Lower leg skin (tissue), 4 donors: ENCODE measurements around the gene PRCD. TPM values are rescaled to one million over a fixed set of nuclear protein-coding genes. Genes with fewer than 3 reads are reported as not detected.
A peak's percentile ranks its signal among the peaks of the same experiment; 100 is the strongest.

Experiments used
- DNase-seq, 2 donors: peaks; one replicate each; pipeline ENCODE4 v3.0.0-alpha.2; 2019; ENCODE audit warnings: low spot score in 2 of 2
- H3K4me3 ChIP-seq: fragments of 200-600 bp; sonication (generic); 2 replicates; pipeline ENCODE4 v1.5.1; 2017; ENCODE audit warnings: mild to moderate bottlenecking, low read depth; ENCODE audit not compliant: poor library complexity, severe bottlenecking
- POLR2A ChIP-seq, 2 donors: fragments of 450-650 bp; IDR thresholded peaks; one replicate each; pipeline ENCODE4 v1.6.1; 2016 to 2017; ENCODE audit warnings: antibody characterized with exemption in 2 of 2, mild to moderate bottlenecking in 1 of 2, moderate library complexity in 1 of 2
- WGBS, 2 donors: methylation state at CpG; one replicate each; pipeline ENCODE4 v1.1.5; 2018; 5-methylcytosine and 5-hydroxymethylcytosine counted together
- intact Hi-C: fragments of 100-400 bp; cut with DNase I; formaldehyde crosslinking; loops from one replicate; pipeline ENCODE4 v1.15.0; 2023; ENCODE audit warnings: low total_unique reads
- total RNA-seq, 4 donors: library from RNA; depleted of rRNA; stranded (reverse); fragments of >200 nt; gene quantifications; one replicate each; pipeline ENCODE4 v1.1.0, GENCODE V29; 2016
- TF ChIP-seq, protein P1 (sequence below), 3 donors: fragments of 450-650 bp; IDR thresholded peaks; one replicate each; pipeline ENCODE4 v1.5.1; 2016; ENCODE audit warnings: antibody characterized with exemption in 3 of 3, mild to moderate bottlenecking in 3 of 3, moderate library complexity in 2 of 3

PRCD gene
- total RNA-seq, 4 donors from 2014 or later, result 0.42 to 7.5 (median 4.0) TPM

DNA sequence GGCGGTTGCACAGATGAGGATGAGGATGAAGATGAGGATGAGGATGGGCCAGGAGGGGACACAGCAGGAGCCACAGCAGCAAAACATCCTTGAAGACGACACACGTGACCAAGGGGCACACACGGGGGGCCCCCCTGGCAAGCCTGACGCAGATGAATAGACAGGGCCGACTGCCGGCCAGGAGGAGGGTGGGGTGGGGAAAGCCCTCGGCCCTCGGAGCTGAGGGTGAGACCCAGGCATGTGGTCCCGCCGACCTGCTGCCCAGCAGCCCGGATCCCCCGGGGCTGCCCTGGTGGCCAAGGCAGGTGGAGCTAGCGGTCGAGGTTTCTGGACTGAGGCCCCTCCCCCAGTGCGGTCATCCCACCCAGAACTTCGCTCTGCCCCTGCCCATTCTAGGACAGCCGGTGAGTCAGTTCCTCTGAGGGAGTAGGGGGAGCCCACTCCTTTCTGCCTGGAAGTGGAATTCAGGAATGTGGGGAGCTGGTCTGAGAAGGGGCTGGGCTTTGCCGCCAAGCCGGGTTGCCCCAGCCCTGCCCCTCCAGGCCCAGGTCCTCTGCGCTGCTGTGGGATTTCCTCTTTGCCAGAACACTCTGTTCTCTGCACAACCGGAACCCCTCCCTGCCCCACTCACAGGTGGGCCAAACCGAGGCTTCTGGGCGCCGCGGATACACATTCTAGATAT lies 12.3 kb upstream of the PRCD start:
- intact Hi-C loops, result no loop called here
- no peak overlapping the region for H3K4me3 ChIP-seq
- WGBS, 2 donors, result 53 to 59% methylated on average over 22 to 26 of the region's 26 CpGs
- DNase-seq, result no peak
- no peak for TF ChIP-seq POLR2A (IDR thresholded peaks at IDR 0.05)
- TF ChIP-seq, protein P1, sequence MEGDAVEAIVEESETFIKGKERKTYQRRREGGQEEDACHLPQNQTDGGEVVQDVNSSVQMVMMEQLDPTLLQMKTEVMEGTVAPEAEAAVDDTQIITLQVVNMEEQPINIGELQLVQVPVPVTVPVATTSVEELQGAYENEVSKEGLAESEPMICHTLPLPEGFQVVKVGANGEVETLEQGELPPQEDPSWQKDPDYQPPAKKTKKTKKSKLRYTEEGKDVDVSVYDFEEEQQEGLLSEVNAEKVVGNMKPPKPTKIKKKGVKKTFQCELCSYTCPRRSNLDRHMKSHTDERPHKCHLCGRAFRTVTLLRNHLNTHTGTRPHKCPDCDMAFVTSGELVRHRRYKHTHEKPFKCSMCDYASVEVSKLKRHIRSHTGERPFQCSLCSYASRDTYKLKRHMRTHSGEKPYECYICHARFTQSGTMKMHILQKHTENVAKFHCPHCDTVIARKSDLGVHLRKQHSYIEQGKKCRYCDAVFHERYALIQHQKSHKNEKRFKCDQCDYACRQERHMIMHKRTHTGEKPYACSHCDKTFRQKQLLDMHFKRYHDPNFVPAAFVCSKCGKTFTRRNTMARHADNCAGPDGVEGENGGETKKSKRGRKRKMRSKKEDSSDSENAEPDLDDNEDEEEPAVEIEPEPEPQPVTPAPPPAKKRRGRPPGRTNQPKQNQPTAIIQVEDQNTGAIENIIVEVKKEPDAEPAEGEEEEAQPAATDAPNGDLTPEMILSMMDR (IDR thresholded peaks at IDR 0.05), result no peak

DNA sequence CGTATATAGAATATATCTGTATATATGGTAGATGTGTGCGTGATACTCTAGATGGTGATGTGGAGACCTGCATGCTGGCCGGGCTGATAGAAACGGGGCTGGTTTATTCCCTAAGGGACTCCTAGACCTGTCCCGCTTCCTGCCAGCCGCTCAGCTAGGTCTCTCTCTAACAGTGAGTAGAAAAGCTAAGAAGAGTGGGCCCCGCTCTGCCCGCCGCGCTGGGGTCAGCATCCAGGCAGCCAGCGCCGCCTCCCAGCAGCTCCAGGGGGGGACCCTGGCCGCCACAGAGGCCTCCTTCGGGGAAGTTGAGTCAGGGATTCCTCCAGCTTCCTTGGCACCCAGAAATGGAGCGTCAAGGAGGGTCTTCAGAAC lies 11.7 kb upstream of the PRCD start:
- no peak overlapping the region for H3K4me3 ChIP-seq
- 81 to 84% methylated on average over 13 of the region's 15 CpGs for WGBS, 2 donors
- no peak for DNase-seq
- intact Hi-C loops, result no loop called here
- TF ChIP-seq, protein P1 (IDR thresholded peaks at IDR 0.05), result no peak
- no peak for TF ChIP-seq POLR2A (IDR thresholded peaks at IDR 0.05)

DNA sequence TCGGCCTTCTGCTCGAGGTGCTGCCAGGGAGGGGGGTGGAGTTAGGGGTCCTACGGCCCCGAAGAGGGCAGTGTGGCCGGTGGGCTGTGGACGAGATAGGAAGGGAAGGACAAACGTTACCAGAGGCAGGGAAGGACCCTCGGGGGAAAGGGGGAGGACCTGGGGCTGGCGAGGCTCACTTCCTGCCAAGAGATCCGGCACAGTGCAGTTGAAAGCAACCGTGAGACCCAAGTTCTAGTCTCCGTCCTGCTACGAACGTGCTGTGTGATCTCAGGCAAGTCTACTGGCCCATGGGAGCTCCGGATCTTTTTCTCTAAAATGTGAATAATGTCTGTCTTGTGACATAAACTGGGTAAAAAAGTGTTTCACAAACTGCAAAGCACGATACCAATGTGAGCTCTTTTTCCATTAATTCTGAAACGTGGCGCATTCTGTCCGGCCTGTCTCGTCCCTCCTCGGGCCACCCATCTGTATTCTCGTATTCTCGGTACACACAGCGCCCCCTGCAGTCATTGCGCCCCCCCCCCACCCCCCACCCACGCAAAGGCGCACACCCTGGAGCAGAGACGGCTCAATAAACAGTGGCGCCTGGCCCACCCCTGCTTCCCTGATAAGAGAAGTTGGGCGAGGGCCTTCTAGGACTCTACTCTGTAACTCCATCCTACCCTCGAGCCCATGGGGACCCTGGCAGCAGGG lies 11.2 kb upstream of the PRCD start:
- WGBS, 2 donors, result 48 to 57% methylated on average over 31 of the region's 31 CpGs
- intact Hi-C loops, result no loop called here

DNA sequence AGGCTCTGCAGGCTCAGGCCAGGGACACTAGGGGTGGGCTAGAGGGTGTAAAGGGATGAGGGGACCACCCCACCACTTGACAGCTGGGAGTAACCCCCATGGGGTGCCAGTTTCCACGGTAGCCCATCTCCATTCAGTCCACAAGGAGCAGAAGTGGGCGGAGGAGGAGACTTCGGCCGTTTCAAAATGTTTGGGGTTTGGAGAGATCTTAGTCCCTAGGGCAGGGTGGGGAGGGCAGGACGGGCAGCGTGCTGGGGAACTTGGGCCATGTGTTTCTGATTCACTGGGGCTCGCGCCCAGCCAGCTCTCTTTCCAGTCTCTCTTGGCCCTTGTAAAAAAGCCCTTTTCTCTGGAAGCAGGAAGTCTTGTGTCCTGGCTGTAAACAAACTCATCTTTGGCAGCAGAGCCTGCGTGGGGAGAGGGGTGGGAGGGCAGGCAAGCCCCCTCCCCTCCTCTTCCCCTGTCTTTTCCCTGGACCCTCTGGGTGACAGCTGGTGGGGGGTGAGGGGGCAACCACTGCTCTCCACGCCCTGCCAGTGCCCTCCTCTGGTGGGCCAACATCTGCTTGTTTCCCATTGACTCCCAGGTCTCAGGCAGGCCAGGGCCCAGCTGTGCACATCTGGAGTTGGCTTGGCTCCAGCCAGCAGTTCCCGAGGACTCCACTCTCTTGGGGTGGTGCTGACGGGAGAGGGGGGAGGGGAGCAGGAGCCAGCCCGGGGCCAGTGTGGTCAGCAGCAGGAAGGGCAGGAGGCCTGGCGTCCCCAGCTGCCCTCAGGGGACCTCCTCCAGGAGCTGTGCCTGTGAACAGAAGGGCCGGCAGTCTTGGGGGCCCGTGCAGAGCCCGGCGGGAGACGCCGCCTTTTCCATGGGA lies 10.4 kb upstream of the PRCD start:
- intact Hi-C loops, result no loop called here
- no peak for TF ChIP-seq POLR2A (IDR thresholded peaks at IDR 0.05)
- TF ChIP-seq, protein P1 (IDR thresholded peaks at IDR 0.05), result no peak
- DNase-seq, result peak; percentile 89 to 98
- H3K4me3 ChIP-seq, result no peak overlapping the region
- WGBS, 2 donors, result 15 to 25% methylated on average over 17 to 19 of the region's 20 CpGs

More for the DNA sequence above, 11.2 kb upstream of the PRCD start:
- TF ChIP-seq, protein P1 (IDR thresholded peaks at IDR 0.05), result no peak
- no peak for TF ChIP-seq POLR2A (IDR thresholded peaks at IDR 0.05)
- no peak overlapping the region for H3K4me3 ChIP-seq
- no peak for DNase-seq

DNA sequence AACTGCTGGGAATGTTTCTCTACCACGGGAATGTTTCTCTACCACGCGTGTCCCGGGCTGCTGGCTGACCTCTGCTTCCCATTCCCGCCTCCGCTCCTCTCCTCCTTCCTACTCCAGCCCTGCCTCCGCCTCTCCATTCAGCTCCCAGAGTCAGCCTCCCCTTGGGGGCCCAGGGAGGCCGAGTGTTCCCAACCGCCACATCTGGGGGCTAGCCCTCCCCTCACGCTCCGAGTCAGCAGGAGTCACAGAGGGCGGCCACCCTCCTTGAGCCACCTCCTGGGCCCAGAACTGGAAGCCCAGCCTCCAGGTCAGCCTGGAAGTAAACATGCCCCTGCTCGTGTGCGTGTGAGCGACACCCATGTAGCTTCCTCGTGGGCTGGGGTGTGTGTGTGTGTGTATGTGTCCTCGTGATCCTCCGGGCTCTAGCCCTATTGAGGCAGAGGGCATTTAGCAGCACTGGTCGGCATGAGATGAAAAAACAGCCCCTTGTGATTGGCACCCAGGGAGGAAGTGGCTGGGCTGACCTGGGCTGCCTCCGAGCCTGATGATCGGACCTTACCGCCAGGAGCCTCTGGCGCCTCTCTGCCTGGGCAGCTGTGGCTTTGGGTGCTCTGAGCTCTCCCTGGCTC lies 9.6 kb upstream of the PRCD start:
- 24 to 33% methylated on average over 21 to 23 of the region's 23 CpGs for WGBS, 2 donors
- intact Hi-C loops, result no loop called here
- peak; percentile 62 to 93 for DNase-seq
- no peak for TF ChIP-seq POLR2A (IDR thresholded peaks at IDR 0.05)
- TF ChIP-seq, protein P1 (IDR thresholded peaks at IDR 0.05), result no peak
- H3K4me3 ChIP-seq, result no peak overlapping the region
